ENCODE measurements around the gene ADAMTS15. TPM values are rescaled to one million over a fixed set of nuclear protein-coding genes. Genes with fewer than 3 reads are reported as not detected.

Gene ADAMTS15
- total and polyA plus RNA-seq, 2 of the 4 experiments (the other 2 are of a cell fraction) = 3.0 to 5.0 TPM

DNA sequence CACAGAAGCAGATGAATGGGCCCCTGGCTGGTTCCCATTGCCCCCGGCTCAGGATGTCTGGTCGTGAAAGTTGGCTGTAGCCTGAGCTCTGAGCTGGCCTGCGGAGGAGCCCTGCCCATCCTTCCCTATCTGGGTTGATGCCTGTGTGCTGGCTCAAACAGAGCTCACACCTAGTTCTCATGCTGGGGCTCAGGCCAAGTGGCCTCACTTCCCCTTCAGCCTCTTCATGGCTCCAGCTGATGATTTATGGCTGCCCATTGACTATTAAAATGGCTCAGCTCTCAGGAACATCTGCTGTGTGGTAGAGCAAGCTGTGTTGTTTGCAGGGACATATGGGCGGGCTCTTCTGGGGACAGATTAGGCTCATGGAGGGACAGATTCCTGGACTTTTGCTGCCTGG lies 64.7 kb downstream of the ADAMTS15 start:
- peaks cover 11% of the 10 kb centered on the region; the same call in 1 of the 2 replicates for H3K9me1 ChIP-seq (ENCODE audit: insufficient read depth, low read length)
- ATAC-seq (ENCODE audit: low read depth) (no peak), DNase-seq (no peak)
- H3K36me3 ChIP-seq (ENCODE audit: control insufficient read depth, insufficient read depth, low read length) = no peaks in the 10 kb centered on the region
- H3K56ac ChIP-seq (ENCODE audit: extremely low read depth, insufficient read depth, low read length) = no peak overlapping the region
- no peaks in the 10 kb centered on the region for H3K27me3 ChIP-seq (ENCODE audit: control insufficient read depth, insufficient read depth, low read length)
- H2BK20ac ChIP-seq (ENCODE audit: low read depth, low read length) = peak overlapping the region; percentile 9; the same call in 1 of the 2 replicates
- 60% methylated on average over 1 of the region's 4 CpGs; no CpG with 5 or more reads in 1 of the 2 experiments for WGBS, 2 experiments (ENCODE audit: extremely low coverage in 2 of 2, insufficient read length in 1 of 2)
- POLR2A ChIA-PET (ENCODE audit: unreplicated experiment) = no interaction called here
- H3K9me3 ChIP-seq (ENCODE audit: control insufficient read depth, insufficient read depth, low read length) = no peaks in the 10 kb centered on the region
- H2AFZ ChIP-seq (replicated peaks; ENCODE audit: low read length, poor library complexity) = no peak overlapping the region
- dilution Hi-C loops (cut with HindIII; ENCODE audit: low sequenced_read_pairs, unreplicated experiment) = no loop called here
- BruUV-seq (replicated peaks) = no TSS peak
- TF ChIP-seq CHD1 (IDR thresholded peaks at IDR 0.05; ENCODE audit: low read depth, low read length) (no peak), RAD21 (IDR thresholded peaks at IDR 0.05; ENCODE audit: low read length) (no peak), CEBPB (IDR thresholded peaks at IDR 0.05; ENCODE audit: low read depth, low read length) (no peak), MAZ (IDR thresholded peaks at IDR 0.05; ENCODE audit: borderline replicate concordance, low read depth, low read length) (no peak), SMC3 (IDR thresholded peaks at IDR 0.05; ENCODE audit: low read depth, low read length) (no peak), MAFK (IDR thresholded peaks at IDR 0.05; ENCODE audit: low read depth, low read length) (no peak), FOS (IDR thresholded peaks at IDR 0.05; ENCODE audit: low read depth, low read length) (no peak), BHLHE40 (IDR thresholded peaks at IDR 0.05; ENCODE audit: low read depth, low read length) (no peak), RCOR1 (IDR thresholded peaks at IDR 0.05; ENCODE audit: insufficient replicate concordance, low read length) (no peak), NFE2L2 (IDR thresholded peaks at IDR 0.05; ENCODE audit: low read depth, low read length) (no peak), MXI1 (IDR thresholded peaks at IDR 0.05; ENCODE audit: borderline replicate concordance, low read depth, low read length) (no peak), RFX5 (IDR thresholded peaks at IDR 0.05; ENCODE audit: low read depth, low read length) (no peak), POLR2A (IDR thresholded peaks at IDR 0.05; ENCODE audit: low read depth, low read length) (no peak)
- TF ChIP-seq, protein P1, sequence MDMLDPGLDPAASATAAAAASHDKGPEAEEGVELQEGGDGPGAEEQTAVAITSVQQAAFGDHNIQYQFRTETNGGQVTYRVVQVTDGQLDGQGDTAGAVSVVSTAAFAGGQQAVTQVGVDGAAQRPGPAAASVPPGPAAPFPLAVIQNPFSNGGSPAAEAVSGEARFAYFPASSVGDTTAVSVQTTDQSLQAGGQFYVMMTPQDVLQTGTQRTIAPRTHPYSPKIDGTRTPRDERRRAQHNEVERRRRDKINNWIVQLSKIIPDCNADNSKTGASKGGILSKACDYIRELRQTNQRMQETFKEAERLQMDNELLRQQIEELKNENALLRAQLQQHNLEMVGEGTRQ (IDR thresholded peaks at IDR 0.05; ENCODE audit: low read depth, low read length) = no peak
- TF ChIP-seq, protein P2, sequence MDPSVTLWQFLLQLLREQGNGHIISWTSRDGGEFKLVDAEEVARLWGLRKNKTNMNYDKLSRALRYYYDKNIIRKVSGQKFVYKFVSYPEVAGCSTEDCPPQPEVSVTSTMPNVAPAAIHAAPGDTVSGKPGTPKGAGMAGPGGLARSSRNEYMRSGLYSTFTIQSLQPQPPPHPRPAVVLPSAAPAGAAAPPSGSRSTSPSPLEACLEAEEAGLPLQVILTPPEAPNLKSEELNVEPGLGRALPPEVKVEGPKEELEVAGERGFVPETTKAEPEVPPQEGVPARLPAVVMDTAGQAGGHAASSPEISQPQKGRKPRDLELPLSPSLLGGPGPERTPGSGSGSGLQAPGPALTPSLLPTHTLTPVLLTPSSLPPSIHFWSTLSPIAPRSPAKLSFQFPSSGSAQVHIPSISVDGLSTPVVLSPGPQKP (IDR thresholded peaks at IDR 0.05; ENCODE audit: borderline replicate concordance, low read depth, low read length) = no peak
- TF ChIP-seq, protein P3, sequence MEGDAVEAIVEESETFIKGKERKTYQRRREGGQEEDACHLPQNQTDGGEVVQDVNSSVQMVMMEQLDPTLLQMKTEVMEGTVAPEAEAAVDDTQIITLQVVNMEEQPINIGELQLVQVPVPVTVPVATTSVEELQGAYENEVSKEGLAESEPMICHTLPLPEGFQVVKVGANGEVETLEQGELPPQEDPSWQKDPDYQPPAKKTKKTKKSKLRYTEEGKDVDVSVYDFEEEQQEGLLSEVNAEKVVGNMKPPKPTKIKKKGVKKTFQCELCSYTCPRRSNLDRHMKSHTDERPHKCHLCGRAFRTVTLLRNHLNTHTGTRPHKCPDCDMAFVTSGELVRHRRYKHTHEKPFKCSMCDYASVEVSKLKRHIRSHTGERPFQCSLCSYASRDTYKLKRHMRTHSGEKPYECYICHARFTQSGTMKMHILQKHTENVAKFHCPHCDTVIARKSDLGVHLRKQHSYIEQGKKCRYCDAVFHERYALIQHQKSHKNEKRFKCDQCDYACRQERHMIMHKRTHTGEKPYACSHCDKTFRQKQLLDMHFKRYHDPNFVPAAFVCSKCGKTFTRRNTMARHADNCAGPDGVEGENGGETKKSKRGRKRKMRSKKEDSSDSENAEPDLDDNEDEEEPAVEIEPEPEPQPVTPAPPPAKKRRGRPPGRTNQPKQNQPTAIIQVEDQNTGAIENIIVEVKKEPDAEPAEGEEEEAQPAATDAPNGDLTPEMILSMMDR (conservative IDR thresholded peaks at IDR 0.05; ENCODE audit: low read depth, low read length) = no peak
- peaks cover 34% of the 10 kb centered on the region for H3K4me1 ChIP-seq (ENCODE audit: control insufficient read depth, insufficient read depth, low read length)
- no peak overlapping the region for H2BK15ac ChIP-seq (ENCODE audit: low read depth, low read length)
- no peak overlapping the region for H3K4me2 ChIP-seq (ENCODE audit: low read depth, low read length)
- H4K20me1 ChIP-seq (ENCODE audit: insufficient read depth, low read length) = no peaks in the 10 kb centered on the region
- no peak overlapping the region for H2BK5ac ChIP-seq (ENCODE audit: low read depth, low read length, poor library complexity, severe bottlenecking)
- H4K8ac ChIP-seq (ENCODE audit: low read depth in 2 of 2, low read length in 2 of 2) = no peak overlapping the region
- in situ Hi-C loops (cut with MboI; ENCODE audit: low sequenced_read_pairs) = no loop called here
- peak overlapping the region; percentile 35; the same call in 1 of the 2 replicates for H2AK5ac ChIP-seq (ENCODE audit: low read depth, low read length)
- intact Hi-C loops (cut with micrococcal nuclease) = no loop called here
- H2AK9ac ChIP-seq (replicated peaks; ENCODE audit: low read depth, low read length, poor library complexity) = peak overlapping the region; percentile 34
- H4K91ac ChIP-seq (ENCODE audit: insufficient read depth, low read depth, low read length) = no peak overlapping the region
- H3K14ac ChIP-seq (replicated peaks; ENCODE audit: low read depth, low read length) = peak overlapping the region; percentile 31; the same call in 1 of the 2 replicates
- no peak overlapping the region for H3K4ac ChIP-seq (ENCODE audit: low read depth, low read length)
- CTCF ChIA-PET = no interaction called here
- H4K5ac ChIP-seq (ENCODE audit: low read depth, low read length) = peak overlapping the region; percentile 43
- H3K9ac ChIP-seq (ENCODE audit: low read depth, low read length) = no peak overlapping the region
- H3K4me3 ChIP-seq (ENCODE audit: insufficient read depth, low read depth, low read length) = no peak overlapping the region
- H3K27ac ChIP-seq (ENCODE audit: insufficient read depth, low read length) = no peak overlapping the region
- H3K79me1 ChIP-seq (ENCODE audit: low read depth in 1 of 2, low read length in 2 of 2) = no peaks in the 10 kb centered on the region
- no peak overlapping the region for H3K23ac ChIP-seq (ENCODE audit: low read depth, low read length)
- H3K18ac ChIP-seq (ENCODE audit: low read depth, low read length) = peak overlapping the region; percentile 16; the same call in 1 of the 2 replicates
- peak overlapping the region; percentile 16; the same call in 1 of the 2 replicates for H2BK120ac ChIP-seq (ENCODE audit: low read depth, low read length)

All from IMR-90 (cell line).